Endothelial cell of umbilical vein (primary cell): ENCODE measurements around the gene MARK3.

Experiments
- CTCF ChIP-seq, 2 donors: IDR thresholded peaks; 1 replicate in 1 of 2; 2 replicates in 1 of 2; pipeline ENCODE4 v1.5.1; 2011; ENCODE audit warnings: low read length in 2 of 2, mild to moderate bottlenecking in 2 of 2, moderate library complexity in 2 of 2, control low read depth in 1 of 2, inconsistent platforms in 1 of 2, low read depth in 1 of 2; ENCODE audit not compliant: insufficient read depth in 1 of 2; ENCODE audit errors: extremely low read depth in 1 of 2
- JUN ChIP-seq: IDR thresholded peaks from 2 replicates; pipeline ENCODE4 v1.6.1; 2011; ENCODE audit warnings: borderline replicate concordance, low read depth; ENCODE audit not compliant: insufficient read length, insufficient read depth
- POLR2AphosphoS5 ChIP-seq: IDR thresholded peaks from 2 replicates; pipeline ENCODE4 v1.6.1; 2012; ENCODE audit warnings: low read depth, mild to moderate bottlenecking, control low read depth, low read length, moderate library complexity; ENCODE audit not compliant: insufficient read depth

- TF ChIP-seq CTCF (IDR thresholded peaks at IDR 0.05; ENCODE audit: extremely low read depth in 1 of 2, insufficient read depth in 1 of 2, low read depth in 1 of 2, low read length in 2 of 2) (no peak), POLR2AphosphoS5 (no peak), JUN (no peak)
Observed at GRCh38 chr14:103521438-103521950, 136.3 kb downstream of the MARK3 start.
